Measurements from ENCODE around the gene AVPR1B. TPM values are rescaled to one million over a fixed set of nuclear protein-coding genes. Genes with fewer than 3 reads are reported as not detected.

The AVPR1B gene
- total RNA-seq, 3 donors from 2014 or later = 0.72 to 1.9 (median 0.89) TPM

- no peak for ATAC-seq
- Histone ChIP-seq H3K4me1 (ENCODE audit: low read depth) (no peaks in the 10 kb centered on the region), H3K4me3 (no peak overlapping the region), H3K36me3 (ENCODE audit: low read depth) (no peaks in the 10 kb centered on the region), H3K9me3 (no peaks in the 10 kb centered on the region)
- intact Hi-C loops (cut with DNase I, micrococcal nuclease) = loop anchor here (10.0 kb wide), 3 partner anchors 116 to 306 kb away; no protein-coding TSS in a partner anchor
- no peak for TF ChIP-seq CTCF (IDR thresholded peaks at IDR 0.05)
- no peak for DNase-seq
Observed at GRCh38 chr1:206100226-206100815, 16.9 kb downstream of the AVPR1B start.

- intact Hi-C loops (cut with DNase I, micrococcal nuclease) = no loop called here
Observed at GRCh38 chr1:206098242-206098919, 18.8 kb downstream of the AVPR1B start.

GRCh38 chr1:206097381-206097780 is 19.8 kb downstream of the AVPR1B start:
- Histone ChIP-seq H3K9me3 (no peaks in the 10 kb centered on the region), H3K4me1 (ENCODE audit: low read depth) (no peaks in the 10 kb centered on the region), H3K36me3 (ENCODE audit: low read depth) (no peaks in the 10 kb centered on the region), H3K4me3 (no peak overlapping the region)
- intact Hi-C loops (cut with DNase I, micrococcal nuclease) = no loop called here
- ATAC-seq (no peak), DNase-seq (no peak)
- TF ChIP-seq CTCF (IDR thresholded peaks at IDR 0.05) = no peak

More at GRCh38 chr1:206098242-206098919, 18.8 kb downstream of the AVPR1B start:
- no peaks in the 10 kb centered on the region for H3K36me3 ChIP-seq (ENCODE audit: low read depth)
- no peak for ATAC-seq
- TF ChIP-seq CTCF (IDR thresholded peaks at IDR 0.05) = no peak
- no peaks in the 10 kb centered on the region for H3K9me3 ChIP-seq
- no peaks in the 10 kb centered on the region for H3K4me1 ChIP-seq (ENCODE audit: low read depth)
- DNase-seq = no peak
- no peak overlapping the region for H3K4me3 ChIP-seq

- DNase-seq (no peak), ATAC-seq (no peak)
- Histone ChIP-seq H3K4me3 (no peak overlapping the region), H3K4me1 (ENCODE audit: low read depth) (no peaks in the 10 kb centered on the region), H3K9me3 (no peaks in the 10 kb centered on the region), H3K36me3 (ENCODE audit: low read depth) (no peaks in the 10 kb centered on the region)
- intact Hi-C loops (cut with DNase I, micrococcal nuclease) = no loop called here
- no peak for TF ChIP-seq CTCF (IDR thresholded peaks at IDR 0.05)
Observed at GRCh38 chr1:206094024-206094423, 23.2 kb downstream of the AVPR1B start.

GRCh38 chr1:206089341-206089740 is 27.8 kb downstream of the AVPR1B start:
- Histone ChIP-seq H3K4me3 (no peak overlapping the region), H3K4me1 (ENCODE audit: low read depth) (no peaks in the 10 kb centered on the region), H3K36me3 (ENCODE audit: low read depth) (no peaks in the 10 kb centered on the region), H3K9me3 (no peaks in the 10 kb centered on the region)
- intact Hi-C loops (cut with DNase I, micrococcal nuclease) = no loop called here
- no peak for TF ChIP-seq CTCF (IDR thresholded peaks at IDR 0.05)
- DNase-seq (no peak), ATAC-seq (no peak)

Data from mucosa of descending colon (tissue), 3 donors.